ENCODE measurements around the gene GFOD1.

The GFOD1 gene, protein sequence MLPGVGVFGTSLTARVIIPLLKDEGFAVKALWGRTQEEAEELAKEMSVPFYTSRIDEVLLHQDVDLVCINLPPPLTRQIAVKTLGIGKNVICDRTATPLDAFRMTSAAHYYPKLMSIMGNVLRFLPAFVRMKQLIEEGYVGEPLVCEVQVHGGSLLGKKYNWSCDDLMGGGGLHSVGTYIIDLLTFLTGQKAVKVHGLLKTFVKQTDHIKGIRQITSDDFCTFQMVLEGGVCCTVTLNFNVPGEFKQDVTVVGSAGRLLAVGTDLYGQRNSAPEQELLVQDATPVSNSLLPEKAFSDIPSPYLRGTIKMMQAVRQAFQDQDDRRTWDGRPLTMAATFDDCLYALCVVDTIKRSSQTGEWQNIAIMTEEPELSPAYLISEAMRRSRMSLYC

DNA sequence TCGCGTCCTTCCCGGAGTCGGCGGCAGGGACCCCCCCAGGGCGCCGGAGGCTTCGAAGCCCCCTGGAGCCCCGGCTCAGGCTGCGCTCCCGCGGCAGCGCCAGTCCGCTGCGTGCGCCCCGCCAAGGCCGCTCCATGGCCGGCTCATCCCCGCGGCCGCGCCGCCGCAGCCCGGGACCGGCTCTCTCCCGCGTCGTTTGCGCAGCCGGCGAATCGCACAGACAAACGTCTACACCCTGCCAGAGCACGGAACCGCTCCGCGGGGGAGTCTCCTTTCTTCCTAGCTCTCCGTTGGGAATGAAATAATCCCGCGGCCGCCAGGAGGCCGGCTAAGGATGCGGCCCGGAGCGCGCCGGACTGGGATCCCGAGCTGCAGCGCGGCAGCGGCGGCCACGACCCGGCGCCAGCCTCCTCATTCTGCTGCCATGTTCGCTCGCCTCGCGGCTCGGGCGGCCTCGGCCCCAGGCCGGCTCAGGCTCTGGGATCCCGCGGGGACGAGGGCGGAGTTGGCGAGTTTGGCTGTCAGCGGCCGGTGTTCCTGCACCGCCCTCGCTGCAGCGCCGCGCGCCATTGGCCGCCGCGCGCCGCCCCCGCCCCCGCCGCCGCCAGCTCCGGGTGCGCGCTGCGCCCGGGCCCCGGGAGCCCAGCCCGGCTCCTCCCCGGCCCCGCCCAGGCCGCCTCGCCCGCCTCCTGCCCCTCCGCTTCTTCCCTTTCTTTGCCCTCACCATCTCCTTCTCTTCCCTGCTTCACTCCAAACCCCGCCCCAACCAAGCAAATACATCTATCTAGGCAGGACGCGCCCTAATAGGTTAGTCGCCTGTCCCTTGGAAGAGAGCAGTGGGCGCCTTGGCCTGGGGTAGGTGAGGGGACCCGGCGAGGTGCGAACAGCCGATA, at the start of gene GFOD1:
TSS of gene GFOD1 (minus strand) at position 479 of the 893 bp plus-strand sequence. CDS start 710 bp downstream, outside the sequence.
- peak; percentile 90 for DNase-seq

GRCh38 chr6:13536796-13537526, 49.6 kb upstream of the GFOD1 start:
- no peak for DNase-seq

- no peak for DNase-seq
Observed at GRCh38 chr6:13535306-13535705, 47.9 kb upstream of the GFOD1 start.

- DNase-seq, result no peak
Observed at GRCh38 chr6:13534536-13534935, 47.1 kb upstream of the GFOD1 start.

DNA sequence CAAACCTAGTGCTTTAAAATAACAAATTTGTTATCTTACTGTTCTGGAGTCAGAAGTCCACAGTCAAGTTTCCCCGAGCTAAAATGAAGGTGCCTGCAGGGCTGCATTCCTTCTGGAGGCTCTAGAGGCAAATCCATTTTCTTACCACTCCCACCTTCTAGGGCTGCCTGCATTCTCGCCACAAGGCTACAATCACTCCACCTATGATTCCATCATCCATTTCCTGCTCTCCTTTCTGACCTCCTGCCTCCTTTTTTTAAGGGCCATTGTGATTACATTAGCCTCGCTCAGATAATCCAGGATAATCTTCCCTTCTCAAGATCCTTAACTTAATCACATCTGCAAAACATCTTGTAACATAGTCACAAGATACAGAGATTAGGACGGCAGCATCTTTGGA, 44.6 kb upstream of the GFOD1 start:
- no peak for DNase-seq

GRCh38 chr6:13528777-13529343, 41.5 kb upstream of the GFOD1 start:
- no peak for DNase-seq

GRCh38 chr6:13528232-13528631, 40.8 kb upstream of the GFOD1 start:
- DNase-seq, result no peak

DNA sequence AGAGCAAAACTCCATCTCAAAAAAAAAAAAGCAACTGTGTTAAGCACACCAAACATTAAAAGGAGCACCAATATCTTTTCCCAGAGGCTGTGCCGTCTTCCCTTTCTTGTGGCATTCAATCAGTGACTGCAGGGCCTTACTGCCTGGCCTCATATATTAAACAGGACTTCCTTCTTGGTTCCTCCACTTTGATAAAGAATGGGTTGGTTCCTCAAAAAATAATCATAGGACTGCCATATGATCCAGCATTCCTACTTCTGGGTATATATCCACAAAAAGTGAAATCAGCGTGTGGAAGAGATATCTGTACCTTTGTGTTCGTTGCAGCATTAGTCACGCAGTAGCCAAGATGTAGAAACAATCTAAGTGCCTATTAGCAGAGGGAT, 40.3 kb upstream of the GFOD1 start:
- DNase-seq, result peak; percentile 24

- DNase-seq, result peak; percentile 79
Observed at GRCh38 chr6:13526727-13527670, 39.6 kb upstream of the GFOD1 start.

- DNase-seq, result no peak
Observed at GRCh38 chr6:13526357-13526726, 38.9 kb upstream of the GFOD1 start.

DNA sequence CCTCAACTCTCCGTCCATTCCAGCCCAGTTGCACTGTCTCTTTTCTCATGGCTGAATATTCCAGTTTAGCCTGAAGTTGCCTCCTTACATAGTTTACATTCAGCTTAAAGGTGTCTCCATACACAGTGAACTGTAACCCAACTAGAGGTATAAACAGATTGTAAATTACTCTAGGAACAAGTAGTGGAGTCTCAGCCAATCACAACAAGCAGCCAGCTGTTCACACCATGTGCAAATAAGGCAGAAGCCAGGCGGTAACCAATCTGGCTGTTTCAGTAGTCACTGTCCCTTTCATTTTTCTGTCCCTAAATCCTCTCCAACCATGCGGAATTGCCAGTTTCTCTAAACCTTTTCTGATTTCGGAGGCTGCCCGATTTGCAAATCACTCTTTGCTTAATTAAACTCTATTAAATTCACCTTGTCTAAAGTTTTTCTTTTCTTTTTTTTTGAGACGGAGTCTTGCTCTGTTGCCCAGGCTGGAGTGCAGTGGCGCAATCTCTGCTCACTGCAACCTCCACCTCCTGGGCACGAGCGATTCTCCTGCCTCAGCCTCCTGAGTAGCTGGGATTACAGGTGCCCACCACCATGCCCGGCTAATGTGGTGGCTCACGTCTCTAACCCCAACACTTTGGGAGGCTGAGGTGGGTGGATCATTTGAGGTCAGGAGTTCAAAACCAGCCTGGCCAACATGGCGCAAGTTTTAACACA, 37.6 kb upstream of the GFOD1 start:
- DNase-seq, result no peak

- DNase-seq, result no peak
Observed at GRCh38 chr6:13523826-13524622, 36.6 kb upstream of the GFOD1 start.

DNA sequence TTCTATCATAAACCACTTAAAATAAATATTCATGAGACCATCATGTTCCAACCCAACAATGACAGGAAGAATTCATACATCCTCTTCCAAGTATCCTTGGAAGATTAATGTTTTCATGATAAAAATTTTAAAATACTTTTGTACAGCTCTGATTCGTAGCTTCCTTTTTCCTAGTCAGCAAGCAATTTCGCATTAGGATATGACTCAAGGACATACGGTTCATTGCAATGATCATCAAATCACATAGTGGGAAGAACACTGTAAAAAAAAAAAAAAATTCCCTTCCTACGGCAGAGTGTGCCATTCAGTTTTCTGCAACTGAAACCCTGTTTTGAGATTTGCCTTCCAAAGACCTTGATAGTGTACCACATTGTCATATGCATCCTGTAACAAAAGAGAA, 35.3 kb upstream of the GFOD1 start:
- no peak for DNase-seq

- no peak for DNase-seq
Observed at GRCh38 chr6:13519839-13520238, 32.4 kb upstream of the GFOD1 start.

DNA sequence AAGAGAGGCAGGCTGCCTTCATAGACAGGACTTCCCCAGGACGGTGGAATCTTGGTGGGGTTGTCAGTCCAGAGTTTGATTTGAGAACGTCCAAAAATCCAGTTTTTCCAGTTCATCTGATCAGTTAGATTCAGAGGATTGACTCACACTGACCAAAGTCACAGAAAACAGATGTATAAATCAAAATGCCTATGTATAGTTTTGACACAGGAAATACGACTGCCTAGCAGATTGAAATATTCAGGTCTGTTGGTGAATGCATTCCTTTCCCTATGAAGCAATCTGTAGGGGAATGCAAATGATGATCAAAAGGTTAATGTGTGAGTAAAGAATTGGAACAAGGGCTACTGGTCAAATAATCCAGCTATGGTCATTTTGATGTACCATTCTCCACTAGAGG, 29.7 kb upstream of the GFOD1 start:
- DNase-seq, result no peak

- DNase-seq, result no peak
Observed at GRCh38 chr6:13515912-13516311, 28.5 kb upstream of the GFOD1 start.

DNA sequence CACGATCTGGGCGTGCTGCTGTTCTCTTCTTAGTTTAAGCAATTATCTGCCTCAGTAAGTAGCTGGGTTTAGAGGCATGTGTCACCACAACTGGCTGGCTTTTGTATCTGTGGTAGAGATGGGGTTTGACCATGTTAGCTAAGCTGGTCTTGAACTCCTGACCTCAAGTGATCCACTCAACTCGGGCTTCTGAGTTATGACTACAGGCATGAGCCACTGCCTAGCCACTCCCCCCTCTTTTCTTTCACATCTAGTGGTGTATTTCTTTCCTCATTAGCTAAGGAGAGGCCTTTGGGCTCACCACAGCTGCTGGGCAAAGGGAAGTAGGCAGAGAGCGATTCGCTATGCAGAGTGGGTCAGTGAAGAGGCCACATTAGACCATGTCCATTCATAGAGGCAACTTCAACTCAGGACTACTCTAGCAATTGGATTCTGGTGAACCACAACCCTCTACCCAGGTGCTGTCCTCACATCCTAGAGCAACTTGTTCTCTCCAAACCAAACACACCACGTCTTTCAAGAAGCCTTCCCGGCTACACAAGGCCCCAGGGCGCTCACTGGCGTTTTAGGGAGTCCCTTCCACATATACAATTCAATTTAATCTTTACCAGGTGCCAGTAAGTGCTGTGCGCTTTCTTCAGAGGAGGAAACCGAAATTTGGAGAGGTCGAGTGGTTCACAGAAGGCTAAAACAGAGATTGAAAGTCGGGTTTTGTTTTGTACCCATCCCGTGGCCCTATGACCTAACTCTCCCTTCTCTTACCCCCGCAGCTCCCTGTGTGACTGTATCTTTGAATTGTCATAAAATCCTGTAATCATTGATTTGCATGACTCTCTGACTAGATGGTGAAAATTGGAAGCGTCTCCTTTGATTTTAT, 26.5 kb upstream of the GFOD1 start:
- no peak for DNase-seq

- no peak for DNase-seq
Observed at GRCh38 chr6:13512900-13513299, 25.5 kb upstream of the GFOD1 start.

All from GDM1 (cell line).